Immature natural killer cell (primary cell): ENCODE measurements around the gene ZNF445. TPM values are rescaled to one million over a fixed set of nuclear protein-coding genes. Genes with fewer than 3 reads are reported as not detected.
"Not testable (repeated sequence)": the region's sequence is repeated elsewhere in the genome, so short reads cannot be mapped to it uniquely, and the experiment has no call there.

ENCODE experiments used
- DNase-seq, 3 donors: peaks; one replicate each; pipeline ENCODE4 v3.0.0; 2022; ENCODE audit warnings: mixed read lengths in 1 of 3
- H3K27ac Mint-ChIP-seq, 6 donors: one replicate each; pipeline ENCODE4 v1.8.0; 2020; ENCODE audit warnings: mixed read lengths in 6 of 6, mild to moderate bottlenecking in 5 of 6, inconsistent platforms in 4 of 6, moderate library complexity in 3 of 6
- H3K27me3 Mint-ChIP-seq, 3 donors: one replicate each; pipeline ENCODE4 v1.8.0; 2020 to 2021; ENCODE audit warnings: low read depth in 3 of 3, mild to moderate bottlenecking in 3 of 3, mixed read lengths in 3 of 3, moderate library complexity in 3 of 3, inconsistent platforms in 1 of 3
- H3K36me3 Mint-ChIP-seq, 3 donors: one replicate each; pipeline ENCODE4 v1.8.0; 2020; ENCODE audit warnings: mixed read lengths in 3 of 3, inconsistent platforms in 2 of 3, mild to moderate bottlenecking in 2 of 3
- H3K4me1 Mint-ChIP-seq, 2 donors: one replicate each; pipeline ENCODE4 v1.8.0; 2020; ENCODE audit warnings: inconsistent platforms in 2 of 2, mild to moderate bottlenecking in 2 of 2, mixed read lengths in 2 of 2, moderate library complexity in 1 of 2
- H3K4me3 Mint-ChIP-seq, 5 donors: one replicate each; pipeline ENCODE4 v1.8.0; 2020; ENCODE audit warnings: mild to moderate bottlenecking in 5 of 5, mixed read lengths in 5 of 5, inconsistent platforms in 3 of 5, moderate library complexity in 3 of 5
- H3K9me3 Mint-ChIP-seq, 6 donors: one replicate each; pipeline ENCODE4 v1.8.0; 2020; ENCODE audit warnings: mild to moderate bottlenecking in 6 of 6, mixed read lengths in 6 of 6, inconsistent platforms in 4 of 6, moderate library complexity in 3 of 6
- polyA plus RNA-seq, 3 donors: library from polyadenylated mRNA; unstranded; fragments of 300-500 nt; fragmentation: Illumina TruSeq; gene quantifications; one replicate each; pipeline ENCODE4 v1.2.3, GENCODE V29; 2021

The ZNF445 gene
- polyA plus RNA-seq, 3 donors from 2014 or later = 0.11 to 4.0 (median 2.0) TPM

DNA sequence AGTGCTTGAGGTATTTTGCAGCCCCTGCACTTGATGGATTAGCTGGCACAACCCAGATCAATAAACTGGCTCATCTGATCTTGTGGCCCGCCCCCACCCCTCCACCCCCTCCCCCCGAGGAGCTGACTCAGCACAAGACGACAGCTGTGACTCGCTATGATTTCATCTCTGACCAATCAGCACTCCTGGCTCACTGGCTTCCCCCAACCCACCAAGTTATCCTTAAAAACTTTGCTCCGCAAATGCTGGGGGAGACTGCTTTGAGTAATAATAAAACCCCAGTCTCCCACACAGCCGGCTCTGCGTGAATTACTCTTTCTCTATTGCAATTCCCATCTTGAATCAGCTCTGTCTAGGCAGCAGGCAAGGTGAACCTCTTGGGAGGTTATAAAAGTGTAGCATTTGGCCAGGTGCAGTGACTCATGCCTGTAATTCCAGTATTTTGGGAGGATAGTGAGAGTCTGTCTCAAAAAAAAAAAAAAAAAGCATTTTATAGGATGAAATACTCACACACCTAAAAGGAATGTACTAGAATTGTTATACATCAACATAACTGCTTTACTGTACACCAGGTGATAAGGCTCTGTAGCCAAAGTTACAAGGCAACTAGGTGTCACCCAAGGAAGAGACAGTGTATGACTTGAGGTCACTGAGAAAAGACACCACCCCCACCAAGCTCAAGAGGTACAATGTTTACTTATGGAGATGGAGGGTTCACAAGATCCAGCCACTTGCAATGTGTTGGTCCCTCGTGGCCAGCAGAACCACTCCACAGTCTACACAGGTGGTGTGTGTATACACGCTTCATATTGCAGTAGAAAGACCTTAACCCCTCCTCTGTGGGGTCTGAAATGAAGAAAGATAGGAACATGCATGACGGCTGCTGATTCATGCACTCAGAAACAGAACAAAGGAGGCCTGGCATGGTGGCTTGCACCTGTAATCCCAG lies 8.6 kb downstream of the ZNF445 start:
- Mint-ChIP-seq H3K4me1 (peaks cover 12 to 22% of the 10 kb centered on the region in 2 donors), H3K27me3 (no peaks in the 10 kb centered on the region), H3K27ac (peak overlapping the region in 1 of 6 donors; percentile 37), H3K4me3 (no peak overlapping the region), H3K36me3 (peaks cover 0 to 8% (median 4%) of the 10 kb centered on the region in 3 donors), H3K9me3 (no peaks in the 10 kb centered on the region)
- DNase-seq = no peak

DNA sequence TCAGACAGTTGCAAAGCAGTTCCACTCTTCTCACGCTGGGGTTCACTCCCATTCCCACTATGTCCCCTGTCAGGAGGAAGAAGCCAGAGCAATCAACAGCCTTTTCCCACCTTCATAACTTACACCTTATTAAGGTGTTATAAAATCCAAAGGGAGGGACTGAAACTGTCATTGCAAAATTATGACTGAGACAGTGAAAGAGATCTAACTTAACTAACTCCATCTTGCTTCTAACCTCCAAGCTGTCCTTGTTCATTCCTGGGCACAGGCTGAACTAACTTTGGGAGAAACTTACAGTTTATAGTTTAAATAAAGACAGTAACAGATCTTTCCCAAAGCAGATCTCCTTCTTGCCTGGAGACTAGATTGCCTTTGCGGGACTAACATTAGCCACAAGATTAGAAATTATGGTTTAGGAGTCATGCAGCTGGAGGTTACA lies 9.4 kb downstream of the ZNF445 start:
- peaks cover 10 to 18% of the 10 kb centered on the region in 2 donors for H3K4me1 Mint-ChIP-seq
- H3K27me3 Mint-ChIP-seq, H3K36me3 Mint-ChIP-seq, H3K27ac Mint-ChIP-seq, H3K4me3 Mint-ChIP-seq, H3K9me3 Mint-ChIP-seq, DNase-seq: not testable (repeated sequence)

DNA sequence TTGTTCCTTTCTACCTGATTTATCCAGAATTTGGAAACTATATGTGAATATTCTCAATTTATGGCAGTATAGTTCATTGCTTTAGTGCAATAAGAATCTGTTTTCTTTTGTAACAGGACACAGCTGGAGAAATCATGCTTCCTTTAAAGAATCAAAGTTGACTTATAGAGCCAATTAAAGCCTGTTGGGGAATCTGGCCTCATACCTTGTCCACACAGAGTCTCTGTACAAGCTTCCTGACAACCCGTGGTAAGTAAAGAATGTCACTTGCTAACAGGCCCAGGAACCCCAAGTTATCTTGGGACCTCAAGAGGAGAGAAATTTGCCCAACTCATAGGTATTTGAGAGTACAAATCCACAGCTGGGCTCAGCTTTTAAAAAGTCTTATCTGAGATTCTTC lies 10.2 kb downstream of the ZNF445 start:
- H3K4me1 Mint-ChIP-seq = peaks cover 7 to 18% of the 10 kb centered on the region in 2 donors
- H3K27ac Mint-ChIP-seq = peak overlapping the region in 1 of 6 donors; percentile 53
- no peaks in the 10 kb centered on the region for H3K9me3 Mint-ChIP-seq
- no peak overlapping the region for H3K4me3 Mint-ChIP-seq
- DNase-seq = no peak
- H3K36me3 Mint-ChIP-seq = peaks cover 5 to 11% (median 7%) of the 10 kb centered on the region in 3 donors
- no peaks in the 10 kb centered on the region for H3K27me3 Mint-ChIP-seq

GRCh38 chr3:44464920-44465319 lies 12.6 kb downstream of the ZNF445 start:
- H3K27me3 Mint-ChIP-seq, DNase-seq, H3K9me3 Mint-ChIP-seq, H3K27ac Mint-ChIP-seq, H3K4me1 Mint-ChIP-seq, H3K4me3 Mint-ChIP-seq: not testable (repeated sequence)
- H3K36me3 Mint-ChIP-seq = peaks cover 24 to 34% (median 27%) of the 10 kb centered on the region in 3 donors

DNA sequence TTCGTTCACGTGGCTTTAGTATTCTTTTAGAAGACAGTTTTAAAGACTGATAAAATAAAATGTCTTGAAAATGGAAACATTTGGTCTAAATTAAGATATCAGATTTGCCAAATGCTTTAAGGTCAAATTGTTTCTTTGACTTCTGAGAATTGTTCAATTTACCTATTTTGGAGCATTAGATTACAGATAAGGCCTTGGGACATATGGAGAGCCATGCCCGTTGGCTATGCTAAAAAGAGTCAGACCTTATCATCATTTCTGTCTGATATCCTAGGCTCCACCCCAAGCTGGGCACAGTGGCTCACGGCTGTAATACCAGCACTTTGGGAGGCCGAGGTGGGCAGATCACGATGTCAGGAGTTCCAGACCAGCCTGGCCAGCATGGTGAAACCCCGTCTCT lies 13.0 kb downstream of the ZNF445 start:
- Mint-ChIP-seq H3K36me3 (peaks cover 24 to 34% (median 30%) of the 10 kb centered on the region in 3 donors), H3K27me3 (no peaks in the 10 kb centered on the region), H3K9me3 (peaks cover 0 to 8% (median 2%) of the 10 kb centered on the region in 6 donors), H3K4me3 (no peak overlapping the region), H3K27ac (no peak overlapping the region), H3K4me1 (no peaks in the 10 kb centered on the region)
- DNase-seq = no peak

DNA sequence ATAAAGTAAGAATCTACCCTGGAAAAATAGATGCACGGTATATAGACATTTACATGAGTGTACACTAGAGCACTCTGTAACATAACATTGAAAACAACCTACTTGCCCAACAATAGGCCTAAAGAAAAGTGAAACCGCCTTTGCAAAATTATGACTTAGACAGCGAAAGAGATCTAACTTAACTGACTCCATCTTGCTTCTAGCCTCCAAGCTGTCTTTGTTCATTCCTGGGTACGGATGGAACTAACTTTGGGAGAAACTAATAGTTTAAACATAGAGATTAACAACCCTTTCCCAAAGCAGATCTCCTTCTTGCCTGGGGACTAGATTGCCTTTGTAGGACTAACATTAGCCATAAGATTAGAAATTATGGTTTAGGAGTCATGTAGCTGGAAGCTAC lies 17.4 kb downstream of the ZNF445 start:
- H3K27me3 Mint-ChIP-seq, H3K9me3 Mint-ChIP-seq, H3K4me1 Mint-ChIP-seq, DNase-seq, H3K4me3 Mint-ChIP-seq: not testable (repeated sequence)
- peak overlapping the region in 2 of 6 donors; percentile 9 to 28 for H3K27ac Mint-ChIP-seq
- H3K36me3 Mint-ChIP-seq = peaks cover 32 to 48% (median 42%) of the 10 kb centered on the region in 3 donors

DNA sequence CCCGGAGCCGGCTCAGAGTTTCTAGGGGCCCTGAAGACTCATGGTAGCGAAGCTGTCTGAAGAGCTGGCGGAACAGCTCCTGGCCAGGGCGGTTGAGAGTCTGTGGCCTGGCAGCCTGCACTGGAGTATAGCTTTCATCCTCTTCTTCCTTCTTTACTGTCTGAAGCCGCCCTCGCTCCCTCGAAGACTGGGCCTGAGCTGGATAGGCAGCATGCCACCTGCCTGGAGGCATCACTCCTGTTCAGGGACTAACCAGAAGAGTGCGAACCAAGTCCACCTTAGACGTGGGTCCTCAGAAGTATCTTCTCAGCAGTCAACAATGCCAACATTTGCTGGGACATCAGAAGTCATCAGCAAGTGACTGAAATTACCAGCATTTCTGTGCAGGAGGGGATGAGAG lies 22.2 kb downstream of the ZNF445 start:
- Mint-ChIP-seq H3K36me3 (peaks cover 32 to 45% (median 38%) of the 10 kb centered on the region in 3 donors), H3K27ac (no peak overlapping the region)

GRCh38 chr3:44454258-44454657 lies 23.2 kb downstream of the ZNF445 start:
- H3K27ac Mint-ChIP-seq = peak overlapping the region in 1 of 6 donors; percentile 66
- no peak for DNase-seq
- peaks cover 0 to 2% (median 0%) of the 10 kb centered on the region in 3 donors for H3K27me3 Mint-ChIP-seq
- no peak overlapping the region for H3K4me3 Mint-ChIP-seq
- H3K36me3 Mint-ChIP-seq = peaks cover 32 to 49% (median 33%) of the 10 kb centered on the region in 3 donors
- peaks cover 0 to 3% of the 10 kb centered on the region in 2 donors for H3K4me1 Mint-ChIP-seq
- H3K9me3 Mint-ChIP-seq = no peaks in the 10 kb centered on the region

More for the DNA sequence above, 22.2 kb downstream of the ZNF445 start:
- H3K4me1 Mint-ChIP-seq = no peaks in the 10 kb centered on the region
- no peak for DNase-seq
- peaks cover 0 to 3% (median 0%) of the 10 kb centered on the region in 6 donors for H3K9me3 Mint-ChIP-seq
- H3K27me3 Mint-ChIP-seq = peaks cover 0 to 2% (median 0%) of the 10 kb centered on the region in 3 donors
- H3K4me3 Mint-ChIP-seq = no peak overlapping the region

GRCh38 chr3:44451441-44451840 lies 26.0 kb downstream of the ZNF445 start:
- no peaks in the 10 kb centered on the region for H3K9me3 Mint-ChIP-seq
- no peak for DNase-seq
- H3K4me1 Mint-ChIP-seq = peaks cover 0 to 3% of the 10 kb centered on the region in 2 donors
- peak overlapping the region in 3 of 6 donors; percentile 35 to 83 (median 53) for H3K27ac Mint-ChIP-seq
- peaks cover 56 to 75% (median 57%) of the 10 kb centered on the region in 3 donors for H3K36me3 Mint-ChIP-seq
- H3K4me3 Mint-ChIP-seq = no peak overlapping the region
- H3K27me3 Mint-ChIP-seq = no peaks in the 10 kb centered on the region

DNA sequence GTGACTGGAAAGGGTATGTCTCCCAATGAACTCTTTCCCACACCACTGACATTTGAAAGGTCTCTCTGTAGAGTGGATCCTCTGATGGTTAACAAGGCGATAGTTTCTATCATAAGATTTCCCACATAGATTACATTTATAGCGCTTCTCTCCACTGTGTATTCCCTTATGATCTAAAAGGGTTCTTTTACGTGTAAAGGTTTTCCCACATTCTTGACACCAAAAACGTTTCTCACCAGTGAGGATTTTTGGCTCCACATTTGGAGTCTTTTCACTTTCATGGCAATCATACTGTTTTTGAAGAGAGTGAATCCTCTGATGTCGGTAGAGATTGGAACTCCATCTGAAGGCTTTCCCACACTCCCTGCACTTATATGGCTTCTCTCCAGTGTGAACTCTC lies 30.5 kb downstream of the ZNF445 start:
- Mint-ChIP-seq H3K9me3 (no peaks in the 10 kb centered on the region), H3K4me3 (no peak overlapping the region), H3K4me1 (peaks cover 5 to 10% of the 10 kb centered on the region in 2 donors), H3K27me3 (peaks cover 0 to 1% (median 0%) of the 10 kb centered on the region in 3 donors), H3K36me3 (peaks cover 41 to 63% (median 52%) of the 10 kb centered on the region in 3 donors), H3K27ac (peak overlapping the region in 1 of 6 donors; percentile 17)
- DNase-seq = no peak

- Mint-ChIP-seq H3K27ac (peak overlapping the region in 2 of 6 donors; percentile 64 to 83), H3K9me3 (no peaks in the 10 kb centered on the region), H3K36me3 (peaks cover 38 to 59% (median 51%) of the 10 kb centered on the region in 3 donors), H3K4me1 (peaks cover 16 to 20% of the 10 kb centered on the region in 2 donors), H3K27me3 (peaks cover 0 to 2% (median 0%) of the 10 kb centered on the region in 3 donors), H3K4me3 (no peak overlapping the region)
- no peak for DNase-seq
Measured at GRCh38 chr3:44445786-44446185, 31.7 kb downstream of the ZNF445 start.

DNA sequence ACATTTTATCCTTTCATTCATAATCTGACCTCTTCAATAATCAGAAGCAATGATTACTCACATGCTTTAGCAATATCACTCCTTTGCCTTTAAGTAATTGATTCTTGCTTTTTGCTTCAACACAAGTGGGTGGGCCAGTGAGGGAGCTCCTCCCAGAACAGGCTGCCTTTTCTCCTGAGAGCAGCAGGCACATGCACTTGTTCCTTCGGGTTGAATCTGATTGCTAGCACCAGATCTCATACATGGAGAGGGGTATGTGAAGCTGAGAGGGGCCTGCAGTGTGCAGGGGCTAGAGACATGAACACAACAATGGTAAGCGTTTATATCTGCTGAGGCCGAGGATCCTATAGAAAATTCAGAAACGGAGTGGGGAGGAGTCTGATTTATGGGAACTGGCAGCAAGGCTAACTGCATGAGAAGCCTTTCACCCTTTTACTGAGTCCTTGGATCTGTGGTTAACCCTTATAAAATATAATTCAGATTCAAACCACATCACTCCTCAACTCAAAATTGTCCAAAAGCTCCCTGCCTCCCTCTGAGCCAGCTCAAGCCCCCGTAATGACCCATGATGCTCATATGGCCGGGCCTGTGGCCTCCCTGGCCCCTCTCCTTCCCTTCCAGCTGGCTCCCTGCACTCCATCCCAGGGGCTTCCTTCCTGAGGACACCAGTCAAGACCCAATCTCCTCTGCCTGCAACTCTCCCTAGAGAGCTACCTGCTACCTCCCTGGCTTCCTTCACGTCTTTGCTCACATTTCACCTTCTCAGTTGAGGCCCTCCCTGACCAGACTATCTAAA lies 32.4 kb downstream of the ZNF445 start:
- H3K9me3 Mint-ChIP-seq = no peaks in the 10 kb centered on the region
- H3K4me1 Mint-ChIP-seq = peaks cover 23 to 27% of the 10 kb centered on the region in 2 donors
- H3K27me3 Mint-ChIP-seq = peaks cover 0 to 6% (median 3%) of the 10 kb centered on the region in 3 donors
- peak overlapping the region; percentile 31 to 83 (median 66) for H3K27ac Mint-ChIP-seq
- peaks cover 31 to 52% (median 52%) of the 10 kb centered on the region in 3 donors for H3K36me3 Mint-ChIP-seq
- H3K4me3 Mint-ChIP-seq = no peak overlapping the region
- no peak for DNase-seq

GRCh38 chr3:44444437-44444836 lies 33.0 kb downstream of the ZNF445 start:
- Mint-ChIP-seq H3K27ac (peak overlapping the region; percentile 31 to 69 (median 66)), H3K36me3 (peaks cover 29 to 52% (median 50%) of the 10 kb centered on the region in 3 donors), H3K9me3 (no peaks in the 10 kb centered on the region)

More at GRCh38 chr3:44444437-44444836, 33.0 kb downstream of the ZNF445 start:
- H3K4me3 Mint-ChIP-seq = no peak overlapping the region
- H3K4me1 Mint-ChIP-seq = peaks cover 30 to 32% of the 10 kb centered on the region in 2 donors
- H3K27me3 Mint-ChIP-seq = peaks cover 2 to 12% (median 3%) of the 10 kb centered on the region in 3 donors
- DNase-seq = no peak
